WERI-Rb-1 (cell line): ENCODE data around the gene PHLDA3.

Experiments
- DNase-seq: peaks from one replicate; pipeline ENCODE4 v3.0.0-alpha.2; 2020
- H3K27ac ChIP-seq: fragments of 250-450 bp; sonication (Bioruptor Pico); 2 replicates; pipeline ENCODE4 v1.5.1; 2020; ENCODE audit warnings: mild to moderate bottlenecking, moderate library complexity
- H3K27me3 ChIP-seq: fragments of 250-450 bp; sonication (Bioruptor Pico); 2 replicates; pipeline ENCODE4 v1.5.1; 2021; ENCODE audit warnings: mild to moderate bottlenecking, low read depth, moderate library complexity; ENCODE audit not compliant: insufficient read depth, severe bottlenecking
- H3K36me3 ChIP-seq: fragments of 250-450 bp; sonication (Bioruptor Pico); 2 replicates; pipeline ENCODE4 v1.5.1; 2020; ENCODE audit warnings: mild to moderate bottlenecking, moderate library complexity
- H3K4me3 ChIP-seq: 2 replicates; pipeline ENCODE4 v1.5.1; 2011; ENCODE audit warnings: low read depth, mild to moderate bottlenecking, control low read depth, low read length
- H3K9me3 ChIP-seq: fragments of 250-450 bp; sonication (Bioruptor Pico); 2 replicates; pipeline ENCODE4 v1.5.1; 2021; ENCODE audit warnings: mild to moderate bottlenecking, moderate library complexity; ENCODE audit not compliant: severe bottlenecking
- CTCF ChIP-seq: IDR thresholded peaks from 2 replicates; pipeline ENCODE4 v1.5.1; 2011; ENCODE audit warnings: low read depth, mild to moderate bottlenecking, control low read depth, inconsistent platforms, low read length

Gene PHLDA3

GRCh38 chr1:201510734-201511133, 41.7 kb upstream of the PHLDA3 start:
- Histone ChIP-seq H3K4me3 (no peak overlapping the region), H3K27me3 (no peaks in the 10 kb centered on the region), H3K27ac (no peak overlapping the region), H3K36me3 (no peaks in the 10 kb centered on the region), H3K9me3 (no peaks in the 10 kb centered on the region)
- no peak for DNase-seq
- no peak for TF ChIP-seq CTCF

DNA sequence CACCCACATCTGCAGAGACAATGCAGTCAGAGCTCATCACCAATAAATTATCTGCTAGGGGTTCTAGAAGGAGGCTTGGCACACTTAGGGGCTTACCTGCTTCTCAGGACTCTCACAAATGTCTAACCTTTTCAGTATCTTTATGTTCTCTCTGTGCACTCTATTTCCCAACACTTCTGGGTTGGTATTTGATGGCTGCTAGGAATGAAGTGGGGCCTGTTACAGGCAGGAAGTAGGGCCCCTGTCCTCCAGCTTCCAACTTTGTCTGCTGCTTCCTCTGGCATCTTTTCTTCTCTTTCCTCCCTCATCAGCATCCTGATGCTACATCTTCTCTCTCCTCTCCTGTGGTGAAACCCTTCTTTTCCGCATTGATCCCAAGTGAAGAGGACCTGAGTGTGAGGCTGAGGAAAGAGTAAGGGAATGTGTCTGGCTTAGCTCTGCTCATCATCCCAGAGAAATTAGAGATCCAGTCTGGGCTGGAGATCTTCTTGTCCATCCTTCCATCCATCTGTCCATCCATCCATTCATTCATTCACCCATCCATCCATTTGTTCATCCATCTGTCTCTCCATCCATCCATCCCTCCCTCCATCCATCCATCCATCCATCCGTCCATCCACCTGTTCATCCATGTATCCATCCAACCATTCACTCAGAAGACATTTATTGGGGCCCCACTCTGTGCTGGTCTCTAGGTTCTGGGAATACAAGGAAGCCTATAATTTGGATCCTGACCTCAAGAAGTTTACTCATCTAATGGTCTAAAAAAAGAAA, 40.8 kb upstream of the PHLDA3 start:
- H3K27me3 ChIP-seq = no peaks in the 10 kb centered on the region
- H3K4me3 ChIP-seq = no peak overlapping the region
- H3K36me3 ChIP-seq = no peaks in the 10 kb centered on the region
- no peak for TF ChIP-seq CTCF
- no peak for DNase-seq
- H3K9me3 ChIP-seq = no peaks in the 10 kb centered on the region
- no peak overlapping the region for H3K27ac ChIP-seq

GRCh38 chr1:201508809-201509208, 39.8 kb upstream of the PHLDA3 start:
- no peaks in the 10 kb centered on the region for H3K36me3 ChIP-seq
- H3K27ac ChIP-seq = no peak overlapping the region
- H3K27me3 ChIP-seq = no peaks in the 10 kb centered on the region
- no peak for DNase-seq
- no peak for TF ChIP-seq CTCF
- H3K4me3 ChIP-seq = no peak overlapping the region
- no peaks in the 10 kb centered on the region for H3K9me3 ChIP-seq

GRCh38 chr1:201507360-201507675, 38.3 kb upstream of the PHLDA3 start:
- no peaks in the 10 kb centered on the region for H3K36me3 ChIP-seq
- no peaks in the 10 kb centered on the region for H3K27me3 ChIP-seq
- H3K9me3 ChIP-seq = no peaks in the 10 kb centered on the region
- no peak overlapping the region for H3K27ac ChIP-seq
- no peak for DNase-seq
- H3K4me3 ChIP-seq = no peak overlapping the region
- TF ChIP-seq CTCF = no peak

GRCh38 chr1:201506557-201507359, 37.8 kb upstream of the PHLDA3 start, which contains the start of gene CSRP1:
TSS of gene CSRP1 (minus strand) at chr1:201507123. CDS start at chr1:201496303, 10,820 bp downstream.
- Histone ChIP-seq H3K27ac (no peak within 1 kb of the TSS), H3K27me3 (no peaks in the 10 kb centered on the region), H3K36me3 (no peaks in the 10 kb centered on the region), H3K4me3 (no peak within 1 kb of the TSS), H3K9me3 (no peaks in the 10 kb centered on the region)
- no peak for DNase-seq
- TF ChIP-seq CTCF = no peak
